Measurements from ENCODE around the gene PNPLA1. TPM values are rescaled to one million over a fixed set of nuclear protein-coding genes. Genes with fewer than 3 reads are reported as not detected.

The PNPLA1 gene
- total and polyA plus RNA-seq, 2 donors (not counting 1 experiment from before 2014, with no cell fraction given), result 0.02 TPM; not detected in 1

GRCh38 chr6:36222924-36223323 is 46.9 kb upstream of the PNPLA1 start:
- DNase-seq (ENCODE audit: low read depth in 2 of 2), result no peak
- no peak overlapping the region for H2AFZ ChIP-seq (ENCODE audit: low read length)
- no peaks in the 10 kb centered on the region for H3K79me2 ChIP-seq (ENCODE audit: control insufficient read depth, insufficient read depth, low read length)
- H3K4me2 ChIP-seq (ENCODE audit: extremely low read depth, insufficient read depth, low read length), result no peak overlapping the region
- no peak for TF ChIP-seq CTCF (conservative IDR thresholded peaks at IDR 0.05 in 1 of 2, IDR thresholded peaks at IDR 0.05 in 1 of 2; ENCODE audit: low read depth in 1 of 2, low read length in 2 of 2)
- TF ChIP-seq EZH2 (IDR thresholded peaks at IDR 0.05; ENCODE audit: low read length, missing control alignments), result no peak
- H3K4me3 ChIP-seq (replicated peaks in 1 of 4; ENCODE audit: control extremely low read depth in 1 of 4, insufficient read depth in 1 of 4, low read depth in 3 of 4, low read length in 4 of 4), result no peak overlapping the region
- H3K4me1 ChIP-seq (ENCODE audit: control insufficient read depth, extremely low read depth, insufficient read depth, low read length), result peaks cover 3% of the 10 kb centered on the region
- H3K27me3 ChIP-seq (ENCODE audit: control insufficient read depth, insufficient read depth, low read length), result no peaks in the 10 kb centered on the region
- no peak overlapping the region for H3K27ac ChIP-seq (ENCODE audit: insufficient read depth, low read length)
- no peaks in the 10 kb centered on the region for H4K20me1 ChIP-seq (ENCODE audit: control insufficient read depth, extremely low read depth, insufficient read depth, low read length)
- H3K36me3 ChIP-seq (ENCODE audit: control insufficient read depth, insufficient read depth, low read length), result peaks cover 18% of the 10 kb centered on the region
- no peak overlapping the region for H3K9ac ChIP-seq (ENCODE audit: insufficient read depth, low read length)
- H3K9me3 ChIP-seq (ENCODE audit: control insufficient read depth, insufficient read depth, low read depth, low read length), result no peaks in the 10 kb centered on the region

GRCh38 chr6:36223706-36224105 is 46.2 kb upstream of the PNPLA1 start:
- H3K9ac ChIP-seq (ENCODE audit: insufficient read depth, low read length), result no peak overlapping the region
- H3K4me3 ChIP-seq (replicated peaks in 1 of 4; ENCODE audit: control extremely low read depth in 1 of 4, insufficient read depth in 1 of 4, low read depth in 3 of 4, low read length in 4 of 4), result no peak overlapping the region
- peak in 1 of 2 donors; percentile 8 for DNase-seq (ENCODE audit: low read depth in 2 of 2)
- H3K79me2 ChIP-seq (ENCODE audit: control insufficient read depth, insufficient read depth, low read length), result no peaks in the 10 kb centered on the region
- TF ChIP-seq EZH2 (IDR thresholded peaks at IDR 0.05; ENCODE audit: low read length, missing control alignments) (no peak), CTCF (conservative IDR thresholded peaks at IDR 0.05 in 1 of 2, IDR thresholded peaks at IDR 0.05 in 1 of 2; ENCODE audit: low read depth in 1 of 2, low read length in 2 of 2) (no peak)
- H2AFZ ChIP-seq (ENCODE audit: low read length), result no peak overlapping the region
- no peaks in the 10 kb centered on the region for H3K27me3 ChIP-seq (ENCODE audit: control insufficient read depth, insufficient read depth, low read length)
- no peak overlapping the region for H3K27ac ChIP-seq (ENCODE audit: insufficient read depth, low read length)
- H3K4me1 ChIP-seq (ENCODE audit: control insufficient read depth, extremely low read depth, insufficient read depth, low read length), result peaks cover 3% of the 10 kb centered on the region
- no peak overlapping the region for H3K4me2 ChIP-seq (ENCODE audit: extremely low read depth, insufficient read depth, low read length)
- no peaks in the 10 kb centered on the region for H3K9me3 ChIP-seq (ENCODE audit: control insufficient read depth, insufficient read depth, low read depth, low read length)
- H4K20me1 ChIP-seq (ENCODE audit: control insufficient read depth, extremely low read depth, insufficient read depth, low read length), result no peaks in the 10 kb centered on the region
- peaks cover 24% of the 10 kb centered on the region for H3K36me3 ChIP-seq (ENCODE audit: control insufficient read depth, insufficient read depth, low read length)

GRCh38 chr6:36224918-36225461 is 44.9 kb upstream of the PNPLA1 start:
- DNase-seq (ENCODE audit: low read depth in 2 of 2), result peak in 1 of 2 donors; percentile 63

More at GRCh38 chr6:36224918-36225461, 44.9 kb upstream of the PNPLA1 start:
- Histone ChIP-seq H3K27ac (ENCODE audit: insufficient read depth, low read length) (no peak overlapping the region), H3K9ac (ENCODE audit: insufficient read depth, low read length) (no peak overlapping the region), H3K27me3 (ENCODE audit: control insufficient read depth, insufficient read depth, low read length) (no peaks in the 10 kb centered on the region), H3K4me2 (ENCODE audit: extremely low read depth, insufficient read depth, low read length) (no peak overlapping the region), H4K20me1 (ENCODE audit: control insufficient read depth, extremely low read depth, insufficient read depth, low read length) (no peaks in the 10 kb centered on the region), H3K36me3 (ENCODE audit: control insufficient read depth, insufficient read depth, low read length) (peaks cover 25% of the 10 kb centered on the region), H3K4me3 (replicated peaks in 1 of 4; ENCODE audit: control extremely low read depth in 1 of 4, insufficient read depth in 1 of 4, low read depth in 3 of 4, low read length in 4 of 4) (no peak overlapping the region), H3K9me3 (ENCODE audit: control insufficient read depth, insufficient read depth, low read depth, low read length) (no peaks in the 10 kb centered on the region), H3K79me2 (ENCODE audit: control insufficient read depth, insufficient read depth, low read length) (no peaks in the 10 kb centered on the region), H3K4me1 (ENCODE audit: control insufficient read depth, extremely low read depth, insufficient read depth, low read length) (peaks cover 3% of the 10 kb centered on the region), H2AFZ (ENCODE audit: low read length) (no peak overlapping the region)
- TF ChIP-seq EZH2 (IDR thresholded peaks at IDR 0.05; ENCODE audit: low read length, missing control alignments), result no peak
- TF ChIP-seq CTCF (conservative IDR thresholded peaks at IDR 0.05 in 1 of 2, IDR thresholded peaks at IDR 0.05 in 1 of 2; ENCODE audit: low read depth in 1 of 2, low read length in 2 of 2), result no peak

Measured in fibroblast of lung (primary cell).